Measurements from ENCODE around the gene BCCIP. TPM values are rescaled to one million over a fixed set of nuclear protein-coding genes. Genes with fewer than 3 reads are reported as not detected.

Gene BCCIP
- total and polyA plus RNA-seq, 2 donors from 2014 or later: 46.2 to 71.3 TPM

GRCh38 chr10:125846894-125847293 is 23.5 kb downstream of the BCCIP start:
- peaks cover 0 to 17% (median 14%) of the 10 kb centered on the region in 3 donors for H3K36me3 ChIP-seq (ENCODE audit: control insufficient read depth in 2 of 3, insufficient read depth in 3 of 3, low read length in 3 of 3)
- FAIRE-seq (no peak), DNase-seq (no peak)
- no peaks in the 10 kb centered on the region for H3K27me3 ChIP-seq (ENCODE audit: control insufficient read depth, insufficient read depth, low read length)
- no peak for TF ChIP-seq CTCF (IDR thresholded peaks at IDR 0.05; ENCODE audit: borderline replicate concordance, extremely low read depth, insufficient read depth)
- intact Hi-C loops (cut with DNase I): no loop called here
- no peaks in the 10 kb centered on the region for H3K4me1 ChIP-seq (ENCODE audit: control insufficient read depth in 2 of 3, insufficient read depth in 2 of 3, low read depth in 1 of 3, low read length in 3 of 3)
- no peak overlapping the region for H3K9ac ChIP-seq (ENCODE audit: low read length in 3 of 3)
- H3K4me3 ChIP-seq (ENCODE audit: low read length in 3 of 3): no peak overlapping the region
- H3K9me3 ChIP-seq (ENCODE audit: control insufficient read depth in 2 of 3, insufficient read depth in 1 of 3, low read length in 3 of 3): no peaks in the 10 kb centered on the region
- no peak overlapping the region for H3K27ac ChIP-seq (ENCODE audit: low read depth in 2 of 2, low read length in 2 of 2)

GRCh38 chr10:125848371-125848770 is 25.0 kb downstream of the BCCIP start:
- Histone ChIP-seq H3K36me3 (ENCODE audit: control insufficient read depth in 2 of 3, insufficient read depth in 3 of 3, low read length in 3 of 3) (peaks cover 0 to 26% (median 23%) of the 10 kb centered on the region in 3 donors), H3K4me1 (ENCODE audit: control insufficient read depth in 2 of 3, insufficient read depth in 2 of 3, low read depth in 1 of 3, low read length in 3 of 3) (no peaks in the 10 kb centered on the region)

DNA sequence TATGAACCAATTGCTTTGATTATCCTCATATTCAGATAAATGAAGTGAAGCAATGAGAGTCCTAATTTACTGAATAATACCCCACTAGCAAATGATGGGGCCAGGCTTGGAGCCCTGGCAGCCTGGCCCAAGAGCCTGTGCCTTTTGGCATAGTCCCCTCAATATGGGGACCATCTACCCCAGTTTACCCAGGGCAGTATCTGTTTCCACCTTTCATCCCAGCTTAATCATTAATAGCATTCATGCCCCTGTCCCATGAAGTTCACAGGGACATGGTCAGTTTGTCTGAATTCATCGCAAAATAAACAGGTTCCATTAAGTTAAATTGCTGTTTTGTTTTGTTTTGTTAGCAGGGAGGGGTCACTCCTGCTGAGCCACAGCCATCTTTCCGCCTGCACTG is 25.5 kb downstream of the BCCIP start:
- no peaks in the 10 kb centered on the region for H3K4me1 ChIP-seq (ENCODE audit: control insufficient read depth in 2 of 3, insufficient read depth in 2 of 3, low read depth in 1 of 3, low read length in 3 of 3)
- no peak for DNase-seq
- FAIRE-seq: no peak
- intact Hi-C loops (cut with DNase I): no loop called here
- peaks cover 0 to 26% (median 23%) of the 10 kb centered on the region in 3 donors for H3K36me3 ChIP-seq (ENCODE audit: control insufficient read depth in 2 of 3, insufficient read depth in 3 of 3, low read length in 3 of 3)
- H3K9ac ChIP-seq (ENCODE audit: low read length in 3 of 3): no peak overlapping the region
- no peaks in the 10 kb centered on the region for H3K27me3 ChIP-seq (ENCODE audit: control insufficient read depth, insufficient read depth, low read length)
- no peak overlapping the region for H3K4me3 ChIP-seq (ENCODE audit: low read length in 3 of 3)
- no peak overlapping the region for H3K27ac ChIP-seq (ENCODE audit: low read depth in 2 of 2, low read length in 2 of 2)
- H3K9me3 ChIP-seq (ENCODE audit: control insufficient read depth in 2 of 3, insufficient read depth in 1 of 3, low read length in 3 of 3): no peaks in the 10 kb centered on the region
- no peak for TF ChIP-seq CTCF (IDR thresholded peaks at IDR 0.05; ENCODE audit: borderline replicate concordance, extremely low read depth, insufficient read depth)

More at GRCh38 chr10:125848371-125848770, 25.0 kb downstream of the BCCIP start:
- intact Hi-C loops (cut with DNase I): no loop called here
- DNase-seq (no peak), FAIRE-seq (no peak)
- no peak for TF ChIP-seq CTCF (IDR thresholded peaks at IDR 0.05; ENCODE audit: borderline replicate concordance, extremely low read depth, insufficient read depth)
- Histone ChIP-seq H3K9me3 (ENCODE audit: control insufficient read depth in 2 of 3, insufficient read depth in 1 of 3, low read length in 3 of 3) (no peaks in the 10 kb centered on the region), H3K4me3 (ENCODE audit: low read length in 3 of 3) (no peak overlapping the region), H3K27me3 (ENCODE audit: control insufficient read depth, insufficient read depth, low read length) (no peaks in the 10 kb centered on the region), H3K27ac (ENCODE audit: low read depth in 2 of 2, low read length in 2 of 2) (no peak overlapping the region), H3K9ac (ENCODE audit: low read length in 3 of 3) (no peak overlapping the region)

DNA sequence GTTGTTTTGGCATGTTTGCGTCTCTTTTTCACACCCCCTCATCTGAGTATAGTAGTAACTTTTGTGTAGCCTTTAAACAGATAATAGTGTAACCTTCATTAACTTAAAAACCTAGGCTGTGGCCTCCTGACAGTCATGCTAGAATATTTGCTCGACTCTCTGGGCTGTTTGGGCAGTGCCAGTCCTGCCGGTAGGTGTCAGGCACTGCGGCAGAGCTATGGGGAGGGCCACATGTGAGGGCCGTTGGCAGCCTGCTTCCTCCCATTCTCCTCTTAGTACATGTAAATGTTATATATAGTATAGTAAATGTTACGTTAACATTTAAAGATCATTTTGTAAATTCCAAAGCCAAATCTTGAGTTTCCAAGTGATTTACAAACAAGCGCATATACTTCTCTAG is 26.1 kb downstream of the BCCIP start:
- FAIRE-seq (no peak), DNase-seq (no peak)
- intact Hi-C loops (cut with DNase I): no loop called here

More for the DNA sequence above, 26.1 kb downstream of the BCCIP start:
- Histone ChIP-seq H3K27me3 (ENCODE audit: control insufficient read depth, insufficient read depth, low read length) (no peaks in the 10 kb centered on the region), H3K36me3 (ENCODE audit: control insufficient read depth in 2 of 3, insufficient read depth in 3 of 3, low read length in 3 of 3) (peaks cover 0 to 26% (median 23%) of the 10 kb centered on the region in 3 donors), H3K27ac (ENCODE audit: low read depth in 2 of 2, low read length in 2 of 2) (no peak overlapping the region), H3K4me1 (ENCODE audit: control insufficient read depth in 2 of 3, insufficient read depth in 2 of 3, low read depth in 1 of 3, low read length in 3 of 3) (no peaks in the 10 kb centered on the region), H3K9me3 (ENCODE audit: control insufficient read depth in 2 of 3, insufficient read depth in 1 of 3, low read length in 3 of 3) (no peaks in the 10 kb centered on the region), H3K9ac (ENCODE audit: low read length in 3 of 3) (no peak overlapping the region), H3K4me3 (ENCODE audit: low read length in 3 of 3) (no peak overlapping the region)
- no peak for TF ChIP-seq CTCF (IDR thresholded peaks at IDR 0.05; ENCODE audit: borderline replicate concordance, extremely low read depth, insufficient read depth)

All from kidney (tissue), 14 donors.